Activated T-cell treated with anti-CD3 and anti-CD28 coated beads, Interleukin-2, amount 50 U/mL, for 4 hours (primary cell): Measurements from ENCODE around the gene ERICH3. TPM values are rescaled to one million over a fixed set of nuclear protein-coding genes. Genes with fewer than 3 reads are reported as not detected.
A peak's percentile ranks its signal among the peaks of the same experiment; 100 is the strongest.
"Not testable (repeated sequence)": the region's sequence is repeated elsewhere in the genome, so short reads cannot be mapped to it uniquely, and the experiment has no call there.

Source experiments
- ATAC-seq, 2 donors: fragments of 200-7000 bp; cut with Tn5 transposase; one replicate each; pipeline ENCODE4 v1.10.0; 2021
- DNase-seq: peaks from one replicate; pipeline ENCODE4 v3.0.0-alpha.2; 2020
- H3K27me3 Mint-ChIP-seq: one replicate; pipeline ENCODE4 v1.8.0; 2021; ENCODE audit warnings: low read depth, mixed read lengths
- H3K36me3 Mint-ChIP-seq: one replicate; pipeline ENCODE4 v1.8.0; 2022; ENCODE audit warnings: mixed read lengths; ENCODE audit not compliant: insufficient read depth
- H3K4me1 Mint-ChIP-seq: one replicate; pipeline ENCODE4 v1.8.0; 2021; ENCODE audit warnings: low read depth, mixed read lengths
- H3K4me3 Mint-ChIP-seq: one replicate; pipeline ENCODE4 v1.8.0; 2021; ENCODE audit warnings: mild to moderate bottlenecking, moderate library complexity, mixed read lengths
- H3K9me3 Mint-ChIP-seq: one replicate; pipeline ENCODE4 v1.8.0; 2021; ENCODE audit warnings: mixed read lengths
- total RNA-seq, 3 donors: library from RNA; stranded (reverse); gene quantifications; one replicate each; pipeline ENCODE4 v1.2.1, GENCODE V29; 2021

The ERICH3 gene
- total RNA-seq, 3 donors from 2014 or later, result not detected

DNA sequence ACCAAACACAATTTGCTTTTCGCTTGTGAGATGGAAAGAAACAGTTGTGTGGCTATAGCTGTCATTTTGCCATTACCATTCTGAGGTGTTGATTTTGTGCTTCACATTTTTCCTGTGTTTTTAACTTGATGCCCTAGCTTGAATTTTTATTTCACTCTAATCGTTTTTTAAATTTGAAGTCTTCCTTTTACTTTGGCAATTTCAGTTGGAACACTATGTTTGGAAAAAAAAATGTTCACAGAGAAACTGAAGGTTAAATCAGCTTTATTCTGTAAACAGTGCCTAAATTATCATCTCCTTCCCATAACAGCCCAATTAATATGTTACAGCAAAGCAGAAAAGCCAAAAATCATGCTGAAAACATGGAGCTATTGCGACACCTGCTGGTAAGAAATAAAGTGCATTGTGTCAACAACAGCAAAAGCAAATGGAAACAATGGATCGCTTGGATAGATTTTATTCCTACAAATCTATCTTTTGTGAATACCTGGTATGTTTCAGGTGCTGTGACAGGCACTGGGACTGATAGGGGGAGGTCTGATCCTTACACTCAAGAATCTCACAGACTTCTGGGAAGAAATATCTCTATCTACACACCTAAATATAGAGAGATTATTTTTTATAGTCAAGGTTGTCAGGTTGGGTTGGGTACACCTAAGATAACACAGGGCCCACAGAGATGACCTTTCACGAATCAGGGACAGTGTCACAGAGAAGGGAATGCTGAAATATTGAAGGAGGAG lies 16.2 kb upstream of the ERICH3 start:
- Mint-ChIP-seq H3K9me3 (no peaks in the 10 kb centered on the region), H3K27me3 (peaks cover 3% of the 10 kb centered on the region), H3K4me3 (no peak overlapping the region), H3K36me3 (no peaks in the 10 kb centered on the region), H3K4me1 (no peaks in the 10 kb centered on the region)
- ATAC-seq, result no peak
- peak; percentile 17 for DNase-seq

DNA sequence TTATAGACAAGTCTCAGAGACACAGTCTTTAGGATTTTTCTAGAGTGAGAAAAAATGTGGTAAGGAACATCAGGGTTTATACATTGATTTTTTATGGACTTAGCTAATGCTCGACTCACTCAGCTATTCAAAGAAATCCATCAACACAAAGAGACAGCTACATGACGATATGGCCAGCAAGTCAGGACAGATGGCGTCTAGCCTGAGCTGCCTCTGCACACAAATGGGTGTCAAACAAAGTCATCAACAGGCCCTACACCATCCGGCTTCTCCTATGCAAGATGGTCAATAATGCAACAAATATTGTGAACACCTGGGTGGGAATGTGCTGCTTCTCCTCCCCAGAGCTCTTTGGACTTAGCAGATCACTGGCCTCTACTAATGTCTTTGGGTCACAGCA lies 13.3 kb upstream of the ERICH3 start:
- H3K9me3 Mint-ChIP-seq, result no peaks in the 10 kb centered on the region
- ATAC-seq (no peak), DNase-seq (no peak)
- H3K36me3 Mint-ChIP-seq, result no peaks in the 10 kb centered on the region
- peaks cover 3% of the 10 kb centered on the region for H3K27me3 Mint-ChIP-seq
- no peak overlapping the region for H3K4me3 Mint-ChIP-seq
- no peaks in the 10 kb centered on the region for H3K4me1 Mint-ChIP-seq

DNA sequence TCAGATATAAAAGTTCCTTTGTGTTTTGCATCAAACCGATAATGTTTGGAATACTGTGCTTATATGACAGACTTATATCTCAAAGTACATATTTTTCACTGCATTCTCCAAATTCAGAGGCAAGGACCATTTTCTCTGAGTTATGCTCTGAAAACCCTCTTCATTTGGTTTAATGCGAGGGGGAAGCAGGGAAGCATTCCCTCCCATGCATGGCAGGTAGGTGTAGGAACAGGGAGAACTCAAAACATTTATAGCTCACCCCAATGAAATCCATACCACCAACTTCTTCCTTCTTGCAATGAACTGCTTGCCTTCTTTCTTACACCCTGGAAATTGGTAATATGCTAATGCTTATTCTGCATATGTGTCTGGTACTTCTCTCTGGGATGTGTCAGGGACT lies 10.7 kb upstream of the ERICH3 start:
- H3K27me3 Mint-ChIP-seq, result peaks cover 5% of the 10 kb centered on the region
- no peak for ATAC-seq
- no peak for DNase-seq
- H3K4me3 Mint-ChIP-seq, result no peak overlapping the region
- no peaks in the 10 kb centered on the region for H3K9me3 Mint-ChIP-seq
- H3K4me1 Mint-ChIP-seq, result no peaks in the 10 kb centered on the region
- no peaks in the 10 kb centered on the region for H3K36me3 Mint-ChIP-seq

DNA sequence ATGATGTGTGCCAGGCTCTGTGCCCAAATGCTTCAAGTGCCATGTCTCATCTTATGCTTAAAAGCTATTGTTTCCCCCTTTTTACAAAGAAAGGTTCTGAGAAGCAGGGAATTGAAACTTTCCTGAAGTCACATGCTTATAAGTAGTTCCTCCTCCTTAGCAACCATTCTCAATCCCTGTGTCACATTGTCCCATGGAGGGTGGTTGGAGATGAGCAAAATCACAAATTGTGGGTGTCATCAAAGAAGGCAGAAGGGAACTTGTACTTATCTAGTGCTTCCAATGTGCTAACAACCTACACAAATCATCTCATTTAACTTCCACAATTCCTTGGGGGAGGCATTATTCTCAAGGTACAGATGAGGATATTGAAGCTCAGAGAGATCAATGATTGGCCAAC lies 10.1 kb upstream of the ERICH3 start:
- H3K27me3 Mint-ChIP-seq, result peaks cover 5% of the 10 kb centered on the region
- H3K36me3 Mint-ChIP-seq, result no peaks in the 10 kb centered on the region
- ATAC-seq, result no peak
- no peak for DNase-seq
- no peak overlapping the region for H3K4me3 Mint-ChIP-seq
- H3K9me3 Mint-ChIP-seq, result no peaks in the 10 kb centered on the region
- no peaks in the 10 kb centered on the region for H3K4me1 Mint-ChIP-seq

GRCh38 chr1:74681851-74682250 lies 8.3 kb upstream of the ERICH3 start:
- ATAC-seq (no peak), DNase-seq (no peak)
- Mint-ChIP-seq H3K4me1 (no peaks in the 10 kb centered on the region), H3K9me3 (no peaks in the 10 kb centered on the region), H3K27me3 (peaks cover 6% of the 10 kb centered on the region), H3K36me3 (no peaks in the 10 kb centered on the region), H3K4me3 (no peak overlapping the region)

GRCh38 chr1:74681449-74681848 lies 7.9 kb upstream of the ERICH3 start:
- DNase-seq (no peak), ATAC-seq (no peak)
- H3K27me3 Mint-ChIP-seq, result peaks cover 6% of the 10 kb centered on the region
- no peak overlapping the region for H3K4me3 Mint-ChIP-seq
- no peaks in the 10 kb centered on the region for H3K9me3 Mint-ChIP-seq
- no peaks in the 10 kb centered on the region for H3K4me1 Mint-ChIP-seq
- no peaks in the 10 kb centered on the region for H3K36me3 Mint-ChIP-seq

GRCh38 chr1:74681001-74681400 lies 7.4 kb upstream of the ERICH3 start:
- ATAC-seq, result no peak
- H3K27me3 Mint-ChIP-seq, result peaks cover 6% of the 10 kb centered on the region

DNA sequence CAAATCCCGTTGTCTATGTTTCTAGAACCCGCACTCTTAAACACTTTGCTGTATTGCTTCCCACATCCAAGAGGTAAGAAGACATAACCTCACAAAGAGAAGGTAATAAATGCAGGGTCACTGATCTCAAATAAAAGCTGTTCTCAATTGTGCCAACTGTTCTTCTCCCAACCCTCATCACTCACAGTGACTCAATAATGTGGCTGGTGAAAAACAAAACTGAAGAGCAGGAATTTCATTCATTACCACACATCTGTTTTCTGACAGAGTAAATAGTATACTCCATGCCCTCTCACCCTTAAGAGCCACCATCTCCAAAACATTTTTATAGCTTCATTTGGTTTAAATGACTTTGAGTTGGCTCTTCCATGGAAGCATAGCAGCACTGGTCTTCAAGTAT lies 6.2 kb upstream of the ERICH3 start:
- no peaks in the 10 kb centered on the region for H3K36me3 Mint-ChIP-seq
- no peak overlapping the region for H3K4me3 Mint-ChIP-seq

More at GRCh38 chr1:74681001-74681400, 7.4 kb upstream of the ERICH3 start:
- Mint-ChIP-seq H3K36me3 (no peaks in the 10 kb centered on the region), H3K9me3 (no peaks in the 10 kb centered on the region), H3K4me1 (no peaks in the 10 kb centered on the region), H3K4me3 (no peak overlapping the region)
- DNase-seq, result no peak

DNA sequence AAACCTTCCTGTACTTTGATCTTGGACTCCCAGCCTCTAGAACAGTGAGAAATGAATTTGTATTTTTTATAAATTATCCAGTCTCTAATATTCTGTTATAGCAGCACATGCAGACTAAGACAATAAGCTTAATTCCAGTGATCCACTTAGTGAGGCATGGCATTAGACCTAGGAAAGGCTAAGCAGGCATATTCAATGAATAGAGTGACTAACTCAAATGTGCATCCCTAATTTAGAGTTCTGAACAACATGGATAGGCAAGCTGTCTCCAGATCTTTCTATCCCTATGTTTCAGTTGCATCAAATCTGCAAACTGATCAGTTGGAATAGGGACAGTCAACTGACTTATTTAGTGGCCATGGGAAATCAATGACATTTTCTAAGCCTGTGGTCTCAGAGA lies 4.3 kb upstream of the ERICH3 start:
- no peaks in the 10 kb centered on the region for H3K36me3 Mint-ChIP-seq
- peaks cover 18% of the 10 kb centered on the region for H3K27me3 Mint-ChIP-seq
- ATAC-seq, result no peak
- no peak overlapping the region for H3K4me3 Mint-ChIP-seq
- H3K9me3 Mint-ChIP-seq, result no peaks in the 10 kb centered on the region
- H3K4me1 Mint-ChIP-seq, result no peaks in the 10 kb centered on the region
- no peak for DNase-seq

More for the DNA sequence above, 6.2 kb upstream of the ERICH3 start:
- peaks cover 9% of the 10 kb centered on the region for H3K27me3 Mint-ChIP-seq
- DNase-seq, result no peak
- no peaks in the 10 kb centered on the region for H3K9me3 Mint-ChIP-seq
- no peak for ATAC-seq
- no peaks in the 10 kb centered on the region for H3K4me1 Mint-ChIP-seq

GRCh38 chr1:74674278-74675048 lies 871 bp upstream of the ERICH3 start:
- Mint-ChIP-seq H3K36me3 (no peaks in the 10 kb centered on the region), H3K4me3 (no peak overlapping the region), H3K4me1 (no peaks in the 10 kb centered on the region), H3K9me3 (peaks cover 6% of the 10 kb centered on the region), H3K27me3 (peaks cover 27% of the 10 kb centered on the region)
- ATAC-seq (no peak), DNase-seq (no peak)

DNA sequence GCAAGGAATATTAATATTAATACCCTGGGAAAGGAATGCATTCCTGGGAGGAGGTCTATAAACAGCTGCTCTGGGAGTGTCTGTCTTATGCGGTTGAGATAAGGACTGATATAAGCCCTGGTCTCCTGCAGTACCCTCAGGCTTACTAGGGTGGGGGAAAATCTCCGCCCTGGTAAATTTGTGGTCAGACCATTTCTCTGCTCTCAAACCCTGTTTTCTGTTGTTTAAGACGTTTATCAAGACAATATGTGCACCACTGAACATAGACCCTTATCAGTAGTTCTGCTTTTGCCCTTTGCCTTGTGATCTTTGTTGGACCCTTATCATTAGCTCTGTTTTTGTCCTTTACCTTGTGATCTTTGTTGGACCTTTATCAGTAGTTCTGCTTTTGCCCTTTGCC lies 2.7 kb downstream of the ERICH3 start:
- not testable (repeated sequence) for H3K4me1 Mint-ChIP-seq, H3K4me3 Mint-ChIP-seq, H3K9me3 Mint-ChIP-seq, ATAC-seq, H3K36me3 Mint-ChIP-seq, DNase-seq
- H3K27me3 Mint-ChIP-seq, result peaks cover 35% of the 10 kb centered on the region

GRCh38 chr1:74654708-74655107 lies 18.9 kb downstream of the ERICH3 start:
- Mint-ChIP-seq H3K4me3 (no peak overlapping the region), H3K27me3 (peaks cover 4% of the 10 kb centered on the region)

DNA sequence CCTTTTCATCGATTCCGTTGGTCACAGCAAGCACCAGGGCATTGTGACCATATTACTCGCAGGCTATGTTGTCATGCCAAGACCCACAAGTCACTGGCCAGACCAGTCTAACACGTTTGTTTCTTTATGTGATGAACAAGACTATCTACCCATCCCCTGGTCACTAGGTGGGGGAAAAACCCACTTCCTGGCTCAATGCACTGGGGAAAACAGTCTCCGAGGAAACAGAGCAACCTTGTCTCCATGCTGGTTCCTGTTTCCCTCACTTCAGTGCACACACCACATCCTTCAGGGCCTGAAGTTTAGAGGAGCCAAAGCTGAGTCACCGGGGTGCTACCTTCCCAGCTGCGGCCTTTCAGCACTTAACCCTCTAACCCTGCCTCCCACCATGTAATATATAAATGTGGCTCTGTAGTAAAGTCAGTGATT lies 20.9 kb downstream of the ERICH3 start:
- peaks cover 4% of the 10 kb centered on the region for H3K27me3 Mint-ChIP-seq
- no peak for ATAC-seq

More at GRCh38 chr1:74654708-74655107, 18.9 kb downstream of the ERICH3 start:
- no peaks in the 10 kb centered on the region for H3K36me3 Mint-ChIP-seq
- ATAC-seq (no peak), DNase-seq (no peak)
- no peaks in the 10 kb centered on the region for H3K9me3 Mint-ChIP-seq
- no peaks in the 10 kb centered on the region for H3K4me1 Mint-ChIP-seq

GRCh38 chr1:74650561-74650960 lies 23.0 kb downstream of the ERICH3 start:
- no peaks in the 10 kb centered on the region for H3K4me1 Mint-ChIP-seq
- ATAC-seq, result no peak
- no peak for DNase-seq
- no peaks in the 10 kb centered on the region for H3K36me3 Mint-ChIP-seq
- H3K9me3 Mint-ChIP-seq, result no peaks in the 10 kb centered on the region
- H3K27me3 Mint-ChIP-seq, result peaks cover 6% of the 10 kb centered on the region
- H3K4me3 Mint-ChIP-seq, result no peak overlapping the region

More for the DNA sequence above, 20.9 kb downstream of the ERICH3 start:
- no peak for DNase-seq
- Mint-ChIP-seq H3K4me1 (no peaks in the 10 kb centered on the region), H3K9me3 (no peaks in the 10 kb centered on the region), H3K36me3 (no peaks in the 10 kb centered on the region), H3K4me3 (no peak overlapping the region)

DNA sequence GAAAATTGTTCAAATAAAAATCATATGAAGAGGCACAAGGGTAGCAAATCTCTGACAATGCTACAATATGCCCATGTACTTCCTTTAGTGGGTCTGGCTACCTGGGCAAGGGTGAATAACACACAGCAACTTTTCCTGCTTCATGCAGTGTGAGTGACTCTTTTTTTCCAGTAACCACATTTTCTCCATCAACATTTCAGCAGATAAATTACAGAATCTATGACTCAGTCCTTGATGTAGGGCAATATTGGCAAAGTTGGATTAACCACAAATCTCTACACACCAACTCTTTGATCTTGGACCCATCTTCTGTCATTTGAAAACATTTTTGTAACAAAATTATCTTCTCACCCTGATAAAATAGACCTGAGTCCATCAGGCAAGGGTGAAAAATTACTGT lies 31.7 kb downstream of the ERICH3 start:
- no peak for DNase-seq
- Mint-ChIP-seq H3K9me3 (no peaks in the 10 kb centered on the region), H3K4me1 (no peaks in the 10 kb centered on the region), H3K27me3 (peaks cover 7% of the 10 kb centered on the region), H3K4me3 (no peak overlapping the region), H3K36me3 (no peaks in the 10 kb centered on the region)
- no peak for ATAC-seq
